Osteoblast (primary cell): ENCODE data around the gene NEMP2. TPM values are rescaled to one million over a fixed set of nuclear protein-coding genes. Genes with fewer than 3 reads are reported as not detected.

Source experiments
- DNase-seq: peaks from one replicate; pipeline ENCODE4 v3.0.0; 2011; ENCODE audit warnings: low spot score, mixed read lengths; ENCODE audit not compliant: insufficient read length; ENCODE audit errors: missing footprints
- H2AFZ ChIP-seq: 2 replicates; pipeline ENCODE4 v1.6.0; 2011; ENCODE audit warnings: mild to moderate bottlenecking, low read length
- H3K27ac ChIP-seq: 2 replicates; pipeline ENCODE4 v1.5.1; 2011; ENCODE audit warnings: mild to moderate bottlenecking, low read depth, low read length, moderate library complexity
- H3K27me3 ChIP-seq: 2 replicates; pipeline ENCODE4 v1.6.0; 2012; ENCODE audit warnings: mild to moderate bottlenecking, control low read depth, inconsistent platforms, low read length, moderate library complexity; ENCODE audit not compliant: insufficient read depth
- H3K36me3 ChIP-seq: 2 replicates; pipeline ENCODE4 v1.5.1; 2011; ENCODE audit warnings: mild to moderate bottlenecking, low read length, control low read depth, moderate library complexity; ENCODE audit not compliant: insufficient read depth
- H3K4me1 ChIP-seq: 2 replicates; pipeline ENCODE4 v1.5.1; 2011; ENCODE audit warnings: mild to moderate bottlenecking, low read length, control low read depth, moderate library complexity; ENCODE audit not compliant: insufficient read depth
- H3K4me2 ChIP-seq: 2 replicates; pipeline ENCODE4 v1.6.0; 2011; ENCODE audit warnings: mild to moderate bottlenecking, low read length; ENCODE audit not compliant: insufficient read depth
- H3K4me3 ChIP-seq: fragments of 200-600 bp; sonication (generic); 3 replicates; pipeline ENCODE4 v1.5.1; 2012; ENCODE audit warnings: mild to moderate bottlenecking, low read length, inconsistent platforms; ENCODE audit not compliant: insufficient read depth
- H3K79me2 ChIP-seq: 2 replicates; pipeline ENCODE4 v1.6.0; 2012; ENCODE audit warnings: mild to moderate bottlenecking, low read length, control low read depth, inconsistent platforms; ENCODE audit not compliant: insufficient read depth
- H3K9me3 ChIP-seq: 2 replicates; pipeline ENCODE4 v1.5.1; 2011; ENCODE audit warnings: low read depth, low read length, control low read depth
- H4K20me1 ChIP-seq: 2 replicates; pipeline ENCODE4 v1.6.0; 2012; ENCODE audit warnings: mild to moderate bottlenecking, low read length, control low read depth; ENCODE audit not compliant: insufficient read depth
- total RNA-seq: library from RNA; depleted of rRNA; stranded (reverse); fragments of >200 nt; gene quantifications from 2 replicates; pipeline ENCODE4 v1.2.3, GENCODE V29; 2012
- TF ChIP-seq, protein P1 (sequence below): IDR thresholded peaks from 2 replicates; pipeline ENCODE4 v1.5.1; 2011; ENCODE audit warnings: mild to moderate bottlenecking, low read depth, low read length, moderate library complexity; ENCODE audit errors: extremely low read depth

Gene NEMP2
- total RNA-seq, 1 donor = 4.7 TPM

DNA sequence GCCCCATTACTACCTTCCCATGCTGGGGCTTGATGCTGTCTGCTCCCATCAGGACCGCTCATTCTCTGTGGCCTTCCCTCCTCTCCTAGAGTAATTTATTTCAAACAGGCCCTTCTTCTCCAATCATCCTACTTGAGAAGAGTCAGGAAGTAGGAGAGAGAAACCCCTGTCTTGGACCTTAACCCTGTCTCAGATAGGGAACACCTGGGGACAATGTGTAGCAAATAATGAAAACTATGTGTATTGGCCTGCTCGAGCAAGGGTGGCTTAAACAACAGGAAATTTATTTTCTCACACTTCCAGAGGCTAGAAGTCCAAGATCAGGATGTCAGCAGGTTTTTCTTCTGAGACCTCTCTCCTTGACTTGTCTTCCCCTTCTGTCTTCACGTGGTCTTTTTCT, 26.6 kb upstream of the NEMP2 start:
- no peak for DNase-seq
- no peaks in the 10 kb centered on the region for H3K79me2 ChIP-seq
- H3K36me3 ChIP-seq = no peaks in the 10 kb centered on the region
- H4K20me1 ChIP-seq = no peaks in the 10 kb centered on the region
- H3K4me2 ChIP-seq = no peak overlapping the region
- H3K4me3 ChIP-seq = no peak overlapping the region
- H3K27me3 ChIP-seq = no peaks in the 10 kb centered on the region
- H3K9me3 ChIP-seq = no peaks in the 10 kb centered on the region
- TF ChIP-seq, protein P1, sequence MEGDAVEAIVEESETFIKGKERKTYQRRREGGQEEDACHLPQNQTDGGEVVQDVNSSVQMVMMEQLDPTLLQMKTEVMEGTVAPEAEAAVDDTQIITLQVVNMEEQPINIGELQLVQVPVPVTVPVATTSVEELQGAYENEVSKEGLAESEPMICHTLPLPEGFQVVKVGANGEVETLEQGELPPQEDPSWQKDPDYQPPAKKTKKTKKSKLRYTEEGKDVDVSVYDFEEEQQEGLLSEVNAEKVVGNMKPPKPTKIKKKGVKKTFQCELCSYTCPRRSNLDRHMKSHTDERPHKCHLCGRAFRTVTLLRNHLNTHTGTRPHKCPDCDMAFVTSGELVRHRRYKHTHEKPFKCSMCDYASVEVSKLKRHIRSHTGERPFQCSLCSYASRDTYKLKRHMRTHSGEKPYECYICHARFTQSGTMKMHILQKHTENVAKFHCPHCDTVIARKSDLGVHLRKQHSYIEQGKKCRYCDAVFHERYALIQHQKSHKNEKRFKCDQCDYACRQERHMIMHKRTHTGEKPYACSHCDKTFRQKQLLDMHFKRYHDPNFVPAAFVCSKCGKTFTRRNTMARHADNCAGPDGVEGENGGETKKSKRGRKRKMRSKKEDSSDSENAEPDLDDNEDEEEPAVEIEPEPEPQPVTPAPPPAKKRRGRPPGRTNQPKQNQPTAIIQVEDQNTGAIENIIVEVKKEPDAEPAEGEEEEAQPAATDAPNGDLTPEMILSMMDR = no peak
- no peak overlapping the region for H2AFZ ChIP-seq
- no peaks in the 10 kb centered on the region for H3K4me1 ChIP-seq
- H3K27ac ChIP-seq = no peak overlapping the region

DNA sequence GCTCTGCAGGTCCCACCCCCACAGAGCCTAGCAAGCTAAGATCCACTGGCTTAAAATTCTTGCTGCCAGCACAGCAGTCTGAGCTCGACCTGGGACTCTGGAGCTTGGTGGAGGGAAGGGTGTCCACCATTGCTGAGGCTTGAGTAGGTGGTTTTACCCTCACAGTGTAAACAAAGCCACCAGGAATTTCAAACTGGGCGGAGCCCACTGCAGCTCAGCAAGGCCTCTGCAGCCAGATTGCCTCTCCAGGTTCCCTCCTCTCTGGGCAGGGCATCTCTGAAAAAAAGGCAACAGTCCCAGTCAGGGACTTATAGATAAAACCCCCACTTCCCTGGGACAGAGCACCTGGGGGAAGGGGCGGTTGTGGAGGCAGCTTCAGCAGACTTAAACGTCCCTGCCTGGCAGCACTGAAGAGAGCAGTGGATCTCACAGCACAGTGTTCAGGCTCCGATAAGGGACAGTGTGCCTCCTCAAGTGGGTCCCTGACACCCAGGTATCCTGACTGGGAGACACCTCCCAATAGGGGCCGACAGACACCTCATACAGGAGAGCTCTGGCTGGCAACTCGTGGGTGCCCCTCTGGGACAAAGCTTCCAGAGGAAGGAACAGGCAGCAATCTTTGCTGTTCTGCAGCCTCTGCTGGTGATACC, 20.0 kb upstream of the NEMP2 start:
- Histone ChIP-seq H2AFZ (no peak overlapping the region), H3K9me3 (no peaks in the 10 kb centered on the region), H3K36me3 (no peaks in the 10 kb centered on the region), H3K4me2 (no peak overlapping the region), H3K4me3 (no peak overlapping the region), H3K4me1 (no peaks in the 10 kb centered on the region), H3K27ac (no peak overlapping the region), H3K27me3 (no peaks in the 10 kb centered on the region), H4K20me1 (no peaks in the 10 kb centered on the region), H3K79me2 (no peaks in the 10 kb centered on the region)
- TF ChIP-seq, protein P1 = no peak
- DNase-seq = no peak

DNA sequence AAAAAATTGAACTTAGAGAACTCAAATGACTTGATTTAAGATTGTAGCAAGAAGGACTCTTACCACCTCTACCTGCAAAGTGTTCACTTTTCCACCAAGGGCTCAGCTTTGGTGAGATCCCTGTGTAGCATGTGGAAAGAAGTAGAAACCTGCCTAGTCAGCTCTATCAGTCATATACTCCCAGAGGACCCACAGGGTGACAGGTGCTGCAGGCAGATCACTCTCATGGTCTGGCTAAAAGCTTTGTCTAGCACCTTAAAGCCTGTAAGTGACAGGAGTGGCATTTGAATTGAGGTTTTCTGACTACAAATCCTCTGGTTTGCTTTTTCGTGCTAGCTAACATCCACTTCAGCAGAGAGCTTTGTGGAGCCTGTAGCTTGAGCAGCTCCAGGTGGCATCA, 18.7 kb upstream of the NEMP2 start:
- Histone ChIP-seq H4K20me1 (no peaks in the 10 kb centered on the region), H3K36me3 (no peaks in the 10 kb centered on the region), H3K27ac (no peak overlapping the region), H2AFZ (no peak overlapping the region), H3K4me3 (no peak overlapping the region), H3K4me2 (no peak overlapping the region), H3K27me3 (no peaks in the 10 kb centered on the region), H3K9me3 (no peaks in the 10 kb centered on the region), H3K79me2 (no peaks in the 10 kb centered on the region), H3K4me1 (no peaks in the 10 kb centered on the region)
- no peak for DNase-seq
- TF ChIP-seq, protein P1 = no peak

DNA sequence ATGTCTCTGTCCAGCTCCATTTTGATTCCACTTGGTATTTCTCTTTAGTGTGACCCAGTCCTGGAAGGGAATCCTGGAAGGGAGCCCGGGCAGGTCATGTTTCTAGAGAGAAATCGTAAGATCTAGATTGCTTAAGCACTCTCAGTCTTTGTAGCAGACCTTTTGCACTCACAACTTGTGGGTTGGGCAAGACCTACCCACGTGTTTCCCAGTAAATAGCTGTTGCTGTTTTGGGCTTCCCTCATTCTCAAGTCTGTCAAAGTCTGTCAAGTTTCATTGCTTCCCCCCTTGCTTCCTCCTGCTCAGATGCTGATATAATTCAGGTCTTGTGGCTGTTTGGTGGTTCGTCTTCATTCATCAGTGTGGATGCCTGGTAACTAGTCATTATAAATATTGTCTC, 17.4 kb upstream of the NEMP2 start:
- Histone ChIP-seq H3K9me3 (no peaks in the 10 kb centered on the region), H2AFZ (no peak overlapping the region), H4K20me1 (no peaks in the 10 kb centered on the region), H3K36me3 (no peaks in the 10 kb centered on the region), H3K79me2 (no peaks in the 10 kb centered on the region), H3K4me3 (no peak overlapping the region), H3K4me2 (no peak overlapping the region), H3K4me1 (no peaks in the 10 kb centered on the region), H3K27me3 (no peaks in the 10 kb centered on the region), H3K27ac (no peak overlapping the region)
- TF ChIP-seq, protein P1 = no peak
- no peak for DNase-seq
